ENCODE results near the gene FANCC. TPM values are rescaled to one million over a fixed set of nuclear protein-coding genes. Genes with fewer than 3 reads are reported as not detected.

Gene FANCC
- total RNA-seq, 2 donors from 2014 or later: 4.9 to 21.2 TPM

DNA sequence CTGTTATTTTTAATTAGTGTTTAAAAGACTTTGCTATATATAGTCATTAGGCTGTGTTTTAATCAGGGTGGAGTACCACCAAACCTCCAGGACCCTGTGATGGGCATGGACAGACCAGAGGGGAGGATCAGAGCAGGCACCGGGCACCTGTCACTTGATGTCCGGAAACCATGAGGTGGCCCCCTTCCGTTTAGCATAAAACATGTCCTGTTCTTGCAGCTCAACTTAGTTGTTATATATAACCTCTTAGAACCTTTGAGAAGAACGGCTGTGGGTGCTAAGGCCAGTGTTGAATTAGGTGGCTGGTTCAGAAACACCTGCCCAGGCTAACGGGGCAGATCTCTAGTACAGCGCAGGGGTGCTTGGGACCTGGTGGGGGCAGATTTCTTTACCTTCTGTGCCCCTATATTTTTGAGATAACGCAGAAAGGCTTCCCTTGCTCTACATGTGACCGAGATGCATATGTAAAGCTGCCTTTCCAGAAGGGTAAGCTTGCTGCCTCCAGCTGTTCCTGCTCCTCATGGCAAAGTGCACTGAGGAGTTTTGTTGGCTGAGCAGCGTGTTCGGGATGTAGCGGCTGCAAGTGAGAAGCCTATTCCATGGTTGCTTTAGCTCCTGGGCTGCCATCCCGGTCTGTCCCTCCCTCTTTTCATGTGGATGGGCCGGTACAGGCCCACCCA lies 255.5 kb downstream of the FANCC start:
- no peaks in the 10 kb centered on the region for H3K27me3 ChIP-seq (replicated peaks; ENCODE audit: insufficient read depth)
- 34% methylated on average over 13 of the region's 13 CpGs for WGBS
- peaks cover 12% of the 10 kb centered on the region for H3K4me1 ChIP-seq (replicated peaks)

DNA sequence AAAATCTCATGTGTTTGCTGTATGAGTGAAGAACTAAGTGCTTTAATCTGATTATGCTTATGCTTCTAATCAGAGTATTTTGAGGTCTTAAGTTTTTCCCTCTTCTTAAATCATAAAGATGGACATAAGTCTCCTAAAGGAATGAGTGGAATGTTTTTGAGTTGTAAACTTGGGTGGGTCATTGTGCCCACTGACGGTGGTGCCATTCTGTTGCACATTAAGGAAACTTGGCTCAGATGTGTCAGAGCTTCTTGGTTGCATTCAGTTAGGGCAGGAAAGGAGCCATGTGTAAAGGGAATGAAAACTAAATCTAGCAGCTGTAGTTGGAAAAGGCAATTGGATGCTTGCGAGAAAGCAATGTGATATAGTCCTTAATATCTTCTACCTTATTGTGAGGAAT lies 256.6 kb downstream of the FANCC start:
- Histone ChIP-seq H3K27ac (peak overlapping the region in 1 of 2 donors; percentile 30), H3K4me3 (no peak overlapping the region), H3K9me3 (no peaks in the 10 kb centered on the region), H3K27me3 (replicated peaks; ENCODE audit: insufficient read depth) (no peaks in the 10 kb centered on the region), H3K4me1 (replicated peaks) (peaks cover 18% of the 10 kb centered on the region), H3K36me3 (no peaks in the 10 kb centered on the region)
- no peak for DNase-seq (ENCODE audit: low spot score)
- intact Hi-C loops (cut with DNase I): no loop called here
- WGBS: 46% methylated on average over 2 of the region's 2 CpGs
- TF ChIP-seq POLR2AphosphoS5 (IDR thresholded peaks at IDR 0.05) (no peak), POLR2A (IDR thresholded peaks at IDR 0.05) (no peak), CTCF (IDR thresholded peaks at IDR 0.05) (no peak)

More for the DNA sequence above, 255.5 kb downstream of the FANCC start:
- DNase-seq (ENCODE audit: low spot score): no peak
- TF ChIP-seq CTCF (IDR thresholded peaks at IDR 0.05) (no peak), POLR2AphosphoS5 (IDR thresholded peaks at IDR 0.05) (no peak), POLR2A (IDR thresholded peaks at IDR 0.05) (no peak)
- intact Hi-C loops (cut with DNase I): no loop called here
- H3K4me3 ChIP-seq: no peak overlapping the region
- H3K27ac ChIP-seq: peak overlapping the region; percentile 68 to 74
- no peaks in the 10 kb centered on the region for H3K36me3 ChIP-seq
- no peaks in the 10 kb centered on the region for H3K9me3 ChIP-seq

- Histone ChIP-seq H3K4me1 (replicated peaks) (peaks cover 20% of the 10 kb centered on the region), H3K9me3 (no peaks in the 10 kb centered on the region), H3K4me3 (no peak overlapping the region), H3K36me3 (no peaks in the 10 kb centered on the region), H3K27me3 (replicated peaks; ENCODE audit: insufficient read depth) (no peaks in the 10 kb centered on the region), H3K27ac (peak overlapping the region; percentile 30 to 86)
- TF ChIP-seq POLR2A (IDR thresholded peaks at IDR 0.05) (no peak), CTCF (IDR thresholded peaks at IDR 0.05) (no peak), POLR2AphosphoS5 (IDR thresholded peaks at IDR 0.05) (no peak)
- WGBS: 25% methylated on average over 5 of the region's 5 CpGs
- intact Hi-C loops (cut with DNase I): no loop called here
- no peak for DNase-seq (ENCODE audit: low spot score)
Observed at GRCh38 chr9:95060234-95060633, 257.3 kb downstream of the FANCC start.

- Histone ChIP-seq H3K27ac (peak overlapping the region; percentile 70 to 86), H3K4me3 (no peak overlapping the region), H3K9me3 (no peaks in the 10 kb centered on the region), H3K36me3 (no peaks in the 10 kb centered on the region), H3K4me1 (replicated peaks) (peaks cover 20% of the 10 kb centered on the region), H3K27me3 (replicated peaks; ENCODE audit: insufficient read depth) (no peaks in the 10 kb centered on the region)
- TF ChIP-seq CTCF (IDR thresholded peaks at IDR 0.05) (no peak), POLR2AphosphoS5 (IDR thresholded peaks at IDR 0.05) (no peak), POLR2A (IDR thresholded peaks at IDR 0.05) (no peak)
- intact Hi-C loops (cut with DNase I): loop anchor here (5.0 kb wide), 1 partner anchor 52 kb away; no protein-coding TSS in a partner anchor
- 29% methylated on average over 7 of the region's 7 CpGs for WGBS
- no peak for DNase-seq (ENCODE audit: low spot score)
Observed at GRCh38 chr9:95058795-95059386, 258.6 kb downstream of the FANCC start.
